G401.6 (cell line): Measurements from ENCODE around the gene KIF6.

Experiments
- FAIRE-seq: peaks from 2 replicates; lab custom pipeline; 2012; peaks lifted over from hg19 to GRCh38; lab: Jason Lieb, UNC

Gene KIF6

GRCh38 chr6:39451831-39452230 is 273.4 kb downstream of the KIF6 start:
- no peak for FAIRE-seq

GRCh38 chr6:39449022-39449421 is 276.2 kb downstream of the KIF6 start:
- FAIRE-seq = no peak

GRCh38 chr6:39446909-39447308 is 278.3 kb downstream of the KIF6 start:
- FAIRE-seq = no peak

GRCh38 chr6:39445667-39446066 is 279.5 kb downstream of the KIF6 start:
- no peak for FAIRE-seq

GRCh38 chr6:39444479-39445019 is 280.7 kb downstream of the KIF6 start:
- FAIRE-seq = no peak

- no peak for FAIRE-seq
Observed at GRCh38 chr6:39441986-39442385, 283.2 kb downstream of the KIF6 start.

- no peak for FAIRE-seq
Observed at GRCh38 chr6:39441301-39441700, 283.9 kb downstream of the KIF6 start.

- FAIRE-seq = no peak
Observed at GRCh38 chr6:39440039-39440426, 285.2 kb downstream of the KIF6 start.

GRCh38 chr6:39439342-39440038 is 285.7 kb downstream of the KIF6 start:
- no peak for FAIRE-seq

- no peak for FAIRE-seq
Observed at GRCh38 chr6:39433630-39434029, 291.6 kb downstream of the KIF6 start.

GRCh38 chr6:39432330-39433025 is 292.7 kb downstream of the KIF6 start:
- FAIRE-seq = no peak

- no peak for FAIRE-seq
Observed at GRCh38 chr6:39430871-39431523, 294.2 kb downstream of the KIF6 start.

- FAIRE-seq = no peak
Observed at GRCh38 chr6:39430446-39430845, 294.8 kb downstream of the KIF6 start.

- FAIRE-seq = no peak
Observed at GRCh38 chr6:39428816-39429215, 296.4 kb downstream of the KIF6 start.

GRCh38 chr6:39428152-39428551 is 297.1 kb downstream of the KIF6 start:
- no peak for FAIRE-seq

- no peak for FAIRE-seq
Observed at GRCh38 chr6:39426073-39426456, 299.1 kb downstream of the KIF6 start.

GRCh38 chr6:39425346-39426072 is 299.7 kb downstream of the KIF6 start:
- FAIRE-seq = no peak

- FAIRE-seq = no peak
Observed at GRCh38 chr6:39424831-39425230, 300.4 kb downstream of the KIF6 start.

- no peak for FAIRE-seq
Observed at GRCh38 chr6:39422238-39422637, 303.0 kb downstream of the KIF6 start.

- FAIRE-seq = no peak
Observed at GRCh38 chr6:39421383-39422225, 303.6 kb downstream of the KIF6 start.
